Thyroid gland (tissue), 4 donors: ENCODE measurements around the gene NPB.

Experiments
- POLR2A ChIP-seq, 2 donors: fragments of 450-650 bp; IDR thresholded peaks; one replicate each; pipeline ENCODE4 v1.6.1; 2017; ENCODE audit warnings: antibody characterized with exemption in 2 of 2, mild to moderate bottlenecking in 2 of 2, moderate library complexity in 1 of 2
- TF ChIP-seq, protein P1 (sequence below), 6 experiments: fragments of 200-600 bp in 3 of 6; fragments of 450-650 bp in 3 of 6; sonication (generic) in 3 of 6; IDR thresholded peaks; one replicate each; pipeline ENCODE4 v1.5.1; 2016 to 2019; ENCODE audit warnings: antibody characterized with exemption in 6 of 6, mild to moderate bottlenecking in 2 of 6, inconsistent platforms in 1 of 6, moderate library complexity in 1 of 6

DNA sequence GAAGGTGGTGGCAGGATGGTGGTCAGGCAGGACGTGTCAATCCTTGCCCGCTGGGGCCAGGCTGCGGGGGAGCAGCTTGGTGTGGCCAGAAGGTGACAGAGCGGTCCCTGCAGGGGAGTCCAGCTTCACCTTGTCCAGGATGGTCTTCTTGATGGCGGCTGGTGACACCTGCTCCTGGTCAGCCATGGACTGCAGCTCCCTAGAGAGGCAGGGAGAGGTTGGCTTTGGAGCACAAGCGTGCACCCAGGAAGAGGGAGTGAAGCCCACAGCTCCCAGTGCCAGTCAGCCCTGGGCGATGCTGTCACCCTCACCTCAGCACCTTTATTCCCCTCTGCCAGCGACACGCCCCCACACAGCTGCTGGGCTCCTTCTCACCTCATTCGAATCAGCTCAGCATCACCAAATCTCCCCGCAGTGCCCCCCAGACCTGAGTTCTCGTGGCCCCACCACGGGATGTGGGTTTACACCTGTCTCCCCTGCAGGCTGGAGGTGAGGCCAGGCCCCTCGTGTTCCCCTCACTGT is 31.2 kb downstream of the NPB start:
- TF ChIP-seq POLR2A (IDR thresholded peaks at IDR 0.05) = no peak
- TF ChIP-seq, protein P1, sequence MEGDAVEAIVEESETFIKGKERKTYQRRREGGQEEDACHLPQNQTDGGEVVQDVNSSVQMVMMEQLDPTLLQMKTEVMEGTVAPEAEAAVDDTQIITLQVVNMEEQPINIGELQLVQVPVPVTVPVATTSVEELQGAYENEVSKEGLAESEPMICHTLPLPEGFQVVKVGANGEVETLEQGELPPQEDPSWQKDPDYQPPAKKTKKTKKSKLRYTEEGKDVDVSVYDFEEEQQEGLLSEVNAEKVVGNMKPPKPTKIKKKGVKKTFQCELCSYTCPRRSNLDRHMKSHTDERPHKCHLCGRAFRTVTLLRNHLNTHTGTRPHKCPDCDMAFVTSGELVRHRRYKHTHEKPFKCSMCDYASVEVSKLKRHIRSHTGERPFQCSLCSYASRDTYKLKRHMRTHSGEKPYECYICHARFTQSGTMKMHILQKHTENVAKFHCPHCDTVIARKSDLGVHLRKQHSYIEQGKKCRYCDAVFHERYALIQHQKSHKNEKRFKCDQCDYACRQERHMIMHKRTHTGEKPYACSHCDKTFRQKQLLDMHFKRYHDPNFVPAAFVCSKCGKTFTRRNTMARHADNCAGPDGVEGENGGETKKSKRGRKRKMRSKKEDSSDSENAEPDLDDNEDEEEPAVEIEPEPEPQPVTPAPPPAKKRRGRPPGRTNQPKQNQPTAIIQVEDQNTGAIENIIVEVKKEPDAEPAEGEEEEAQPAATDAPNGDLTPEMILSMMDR (IDR thresholded peaks at IDR 0.05) = no peak
